ENCODE data around the gene FLOT2.

- TF ChIP-seq EZH2 (IDR thresholded peaks at IDR 0.05; ENCODE audit: low read length, missing control alignments) (no peak), CTCF (conservative IDR thresholded peaks at IDR 0.05 in 1 of 2, IDR thresholded peaks at IDR 0.05 in 1 of 2; ENCODE audit: low read depth in 1 of 2, low read length in 2 of 2) (no peak)
Measured at GRCh38 chr17:28907709-28908475, 10.4 kb upstream of the FLOT2 start.

All from fibroblast of lung (primary cell).